GM18858 (cell line): ENCODE measurements around the gene RPIA.

ENCODE experiments used
- ATAC-seq: cut with Tn5 transposase; IDR thresholded peaks from one replicate; pipeline ENCODE4 v1.9.1; 2021; ENCODE audit not compliant: unreplicated experiment

The RPIA gene

DNA sequence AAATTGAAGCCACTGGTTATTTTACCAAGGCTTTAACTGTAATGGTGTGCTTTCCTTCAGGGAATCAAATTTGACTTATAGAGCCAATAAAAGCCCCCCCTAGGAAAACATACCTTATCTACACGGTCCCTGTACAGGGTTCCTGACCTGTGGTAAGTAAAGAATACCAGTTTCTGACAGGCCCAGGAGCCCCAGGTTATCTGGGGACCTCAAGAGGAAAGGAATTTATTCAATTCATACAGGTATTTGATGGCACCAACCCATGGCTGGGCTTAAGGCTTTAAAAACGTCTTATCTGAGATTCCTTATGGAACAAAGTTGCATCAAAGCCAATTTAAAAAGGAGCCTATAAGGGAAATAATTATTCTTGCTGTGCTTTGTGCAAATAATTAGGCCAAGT is 7.0 kb upstream of the RPIA start:
- ATAC-seq, result no peak

DNA sequence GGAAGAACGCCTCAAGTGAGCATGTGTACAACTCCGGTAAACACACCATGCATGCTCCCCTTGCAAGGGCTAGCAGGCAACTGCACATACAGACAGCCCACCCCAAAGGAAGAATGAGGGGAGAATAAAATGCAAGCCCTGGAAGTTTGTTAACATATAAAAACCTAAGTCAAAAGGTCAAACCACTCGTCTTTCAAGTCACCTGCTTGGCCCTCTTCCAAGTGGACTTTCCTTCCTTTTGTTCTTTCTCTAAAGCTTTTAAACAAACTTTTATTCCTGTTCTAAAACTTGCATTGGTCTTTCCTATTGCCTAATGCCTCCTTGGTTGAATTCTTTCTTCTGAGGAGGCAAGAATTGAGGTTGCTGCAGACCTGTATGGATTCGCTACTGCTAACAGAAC is 5.2 kb upstream of the RPIA start:
- ATAC-seq, result no peak

DNA sequence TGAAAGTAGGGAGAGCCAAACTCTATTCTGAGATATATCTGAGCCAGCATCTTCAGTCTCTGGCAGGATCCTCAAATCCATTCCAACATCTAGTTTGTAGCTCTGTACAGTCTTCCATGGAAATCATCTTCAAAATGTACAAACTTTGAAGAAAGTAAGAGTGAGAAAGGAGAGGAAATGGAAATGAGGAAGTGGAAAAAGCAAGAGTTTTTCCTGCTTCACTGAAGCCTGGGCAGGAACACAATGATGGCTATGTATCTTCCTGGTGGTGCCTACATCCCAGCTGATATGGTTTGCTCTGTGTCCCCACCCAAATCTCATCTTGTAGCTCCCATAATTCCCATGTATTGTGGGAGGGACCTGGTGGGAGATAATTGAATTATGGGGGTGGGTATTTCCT is 4.1 kb upstream of the RPIA start:
- ATAC-seq, result no peak

DNA sequence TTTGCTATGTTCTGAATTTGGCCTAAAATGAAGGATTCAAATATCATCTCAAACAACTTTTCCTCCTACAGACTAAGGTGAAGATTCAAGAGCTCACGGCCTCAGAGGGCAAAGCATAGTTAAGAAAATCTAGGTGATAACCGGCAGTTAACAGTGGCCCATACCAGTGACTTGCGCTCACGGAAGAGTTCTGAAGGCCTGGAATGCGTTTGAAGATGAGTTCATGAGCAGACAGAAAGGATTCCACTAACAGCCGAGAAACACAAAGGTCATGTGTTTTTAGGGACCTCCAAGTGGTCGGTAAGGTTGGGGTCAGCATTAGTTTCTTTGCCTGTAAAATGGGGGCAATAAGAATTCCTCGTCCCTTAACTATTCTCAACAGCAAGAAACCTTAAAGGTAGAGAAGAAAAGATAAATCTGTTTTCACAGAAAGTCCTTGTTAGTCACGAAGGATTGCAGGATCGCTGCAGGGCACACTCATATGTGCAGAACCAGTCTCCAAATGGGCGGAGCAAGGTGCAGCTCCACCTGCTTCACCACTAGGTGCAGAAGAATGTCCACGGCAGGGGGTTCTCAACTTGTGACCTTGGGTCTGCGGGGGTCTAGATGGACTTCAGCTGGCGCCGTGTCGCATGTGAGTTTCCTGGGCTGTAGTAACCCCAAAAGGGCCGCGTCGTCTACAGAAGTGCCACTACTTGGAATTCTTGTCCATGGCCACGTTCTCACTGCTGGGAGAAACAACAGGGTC is 708 bp upstream of the RPIA start:
- no peak for ATAC-seq

DNA sequence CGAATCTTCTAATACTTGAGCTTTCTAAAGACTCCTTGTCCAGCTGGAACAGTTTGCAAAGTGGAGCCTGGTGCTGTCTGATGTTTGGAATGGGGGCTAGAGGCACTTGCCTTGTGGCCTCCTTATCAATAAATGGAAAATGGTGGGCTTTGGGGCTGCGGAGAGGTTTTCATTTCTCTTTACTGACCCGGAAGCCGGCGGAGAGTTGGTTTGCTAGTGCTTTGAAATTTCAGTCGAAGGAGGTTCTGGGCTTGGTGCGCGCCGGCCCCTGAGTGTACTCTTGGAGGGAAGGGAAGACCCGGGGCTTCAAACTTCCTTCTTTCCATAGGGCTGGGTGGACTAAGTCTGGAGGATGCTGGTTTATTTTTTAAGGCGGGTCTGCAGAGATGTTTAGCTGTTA is 714 bp downstream of the RPIA start:
- no peak for ATAC-seq

DNA sequence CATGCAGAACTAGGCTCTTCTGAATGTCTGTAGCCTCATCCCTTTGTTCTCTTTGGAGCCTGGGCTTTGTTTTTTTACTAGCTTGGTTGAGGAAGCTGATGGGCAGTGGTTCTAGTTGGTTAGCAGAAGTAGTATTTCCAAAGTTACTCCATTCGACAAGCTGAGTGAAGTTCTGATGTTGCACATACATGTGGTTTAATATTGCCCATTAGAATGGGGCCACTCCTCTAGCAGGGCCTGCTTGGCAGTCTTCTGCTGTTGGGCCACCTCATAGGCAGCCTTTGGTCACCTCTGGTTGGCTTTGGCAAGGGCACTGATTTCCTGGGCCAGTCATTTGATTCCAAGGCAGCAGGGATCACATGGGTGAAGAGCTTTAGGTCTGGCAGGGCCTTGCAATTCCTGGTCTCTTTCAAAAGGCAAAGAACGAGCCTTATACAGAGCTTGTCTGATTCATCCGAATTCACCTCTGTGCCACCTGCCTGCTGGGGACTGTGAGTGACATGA is 2.5 kb downstream of the RPIA start:
- ATAC-seq, result no peak

DNA sequence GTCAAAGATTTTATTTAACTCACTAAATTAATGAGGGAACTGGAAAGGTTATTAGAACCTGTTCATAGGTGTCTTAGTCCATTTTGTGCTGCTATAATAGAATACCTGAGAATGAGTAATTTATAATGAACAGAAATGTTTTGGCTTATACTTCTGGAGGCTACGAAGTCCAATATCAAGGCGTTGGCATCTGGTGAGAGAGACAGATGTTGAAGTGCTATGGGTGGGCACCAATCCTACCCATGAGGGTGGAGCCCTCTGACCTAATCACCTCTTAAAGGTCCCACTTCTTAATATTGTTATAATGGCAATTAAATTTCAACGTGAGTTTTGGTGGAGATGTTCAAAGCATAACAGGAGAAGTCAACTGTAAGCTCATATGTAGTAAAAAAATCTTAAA is 5.1 kb downstream of the RPIA start:
- no peak for ATAC-seq

DNA sequence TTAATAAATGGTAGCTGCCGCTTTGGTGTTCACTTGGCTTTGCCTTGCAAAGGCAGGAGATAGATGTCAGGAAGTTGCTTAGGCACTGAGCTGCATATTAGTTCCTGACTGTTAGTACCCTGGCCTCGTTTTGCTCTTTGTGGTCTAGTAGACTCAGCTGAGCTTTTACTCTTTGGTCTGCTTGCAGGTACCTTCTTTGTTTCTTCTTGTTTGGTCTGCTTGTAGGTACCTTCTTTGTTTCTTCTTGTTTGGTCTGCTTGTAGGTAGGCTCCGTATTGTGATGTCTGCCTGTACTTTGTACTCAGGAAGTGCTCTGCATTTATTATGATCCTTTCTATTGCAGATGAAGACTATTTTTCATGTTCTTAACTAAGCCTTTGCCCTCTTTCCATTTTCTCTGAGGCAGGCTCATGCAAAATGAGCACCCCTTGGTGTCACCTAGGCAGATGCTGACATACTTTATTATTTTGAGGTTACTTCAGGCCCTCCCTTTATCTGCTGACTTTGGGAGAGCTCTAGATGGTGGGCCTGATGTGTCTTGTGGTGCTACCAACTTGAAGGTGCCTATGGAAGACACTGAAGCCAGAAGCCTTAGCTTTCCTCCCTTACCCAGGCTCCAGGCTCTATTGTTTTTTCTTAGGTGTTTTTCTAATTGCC is 6.0 kb downstream of the RPIA start:
- ATAC-seq, result no peak

DNA sequence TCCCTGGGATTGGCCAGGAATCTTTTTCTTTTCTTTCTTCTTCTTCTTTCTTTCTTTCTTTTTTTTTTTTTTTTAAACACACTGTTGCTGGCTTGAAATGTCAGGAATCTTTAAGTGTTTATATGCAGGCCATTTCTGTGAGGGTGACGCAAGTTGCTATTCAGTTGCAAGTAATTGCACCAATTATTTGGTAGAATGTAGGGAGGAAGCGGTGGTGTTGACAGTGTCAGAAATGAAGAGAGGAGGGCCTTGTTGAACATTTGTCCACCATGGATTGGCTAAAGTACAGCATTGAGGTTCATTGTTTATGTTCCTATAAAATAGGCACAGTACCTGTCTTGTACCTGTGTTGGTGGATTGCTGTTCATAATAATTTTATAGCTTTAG is 6.5 kb downstream of the RPIA start:
- ATAC-seq, result no peak

DNA sequence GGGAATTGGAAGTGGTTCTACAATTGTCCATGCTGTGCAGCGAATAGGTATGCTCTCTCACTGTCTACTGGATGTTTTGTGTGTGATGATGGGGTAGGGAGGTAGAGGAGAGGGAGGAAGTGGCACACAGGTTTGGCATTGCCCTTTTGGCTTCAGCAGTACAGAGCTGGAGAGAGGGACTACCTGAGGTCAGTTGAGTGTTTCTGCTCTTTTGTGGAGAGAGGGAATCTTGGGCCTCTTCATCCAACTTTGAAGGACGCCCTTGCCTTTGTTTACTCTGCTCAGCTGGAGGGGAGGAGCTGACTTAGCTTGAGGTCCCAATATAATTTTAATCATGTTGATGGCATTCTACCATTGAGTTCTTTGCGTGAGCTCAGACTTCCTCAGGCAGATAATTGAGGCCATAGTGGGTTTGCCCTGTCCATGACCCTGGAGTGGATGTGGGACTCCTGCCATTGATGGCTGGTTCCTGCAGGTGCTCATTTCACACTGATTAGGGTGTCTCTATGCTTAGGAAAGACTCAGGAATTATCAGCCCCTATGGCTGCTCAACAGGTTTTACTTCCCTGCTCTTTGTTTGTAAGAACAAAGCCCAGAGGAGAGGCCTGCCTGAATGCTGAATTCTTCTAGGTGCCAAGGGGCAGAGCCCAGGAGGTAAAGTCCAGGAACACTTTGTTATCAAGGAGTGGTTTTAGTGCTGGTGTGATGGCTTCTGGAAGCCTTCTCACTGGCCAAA is 7.2 kb downstream of the RPIA start:
- no peak for ATAC-seq

DNA sequence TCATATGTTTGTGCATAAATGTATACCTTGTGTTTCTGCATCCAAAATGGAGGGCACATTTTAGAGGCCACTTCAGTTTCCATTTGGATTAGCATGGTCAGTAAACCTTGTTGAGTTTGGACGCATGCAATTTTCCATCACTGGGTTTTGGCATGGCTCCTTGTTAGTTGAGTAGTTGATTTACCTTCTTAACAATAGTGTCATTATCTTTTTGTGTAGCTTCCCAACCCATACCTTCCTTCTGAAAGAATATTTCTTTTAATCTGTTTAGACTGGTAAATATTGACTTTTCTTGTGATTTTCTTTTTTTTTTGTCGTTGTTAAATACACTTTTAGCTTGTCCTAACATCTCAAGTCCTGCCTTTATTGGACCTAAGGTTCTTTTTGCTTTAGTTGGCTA is 15.5 kb downstream of the RPIA start:
- ATAC-seq, result no peak

DNA sequence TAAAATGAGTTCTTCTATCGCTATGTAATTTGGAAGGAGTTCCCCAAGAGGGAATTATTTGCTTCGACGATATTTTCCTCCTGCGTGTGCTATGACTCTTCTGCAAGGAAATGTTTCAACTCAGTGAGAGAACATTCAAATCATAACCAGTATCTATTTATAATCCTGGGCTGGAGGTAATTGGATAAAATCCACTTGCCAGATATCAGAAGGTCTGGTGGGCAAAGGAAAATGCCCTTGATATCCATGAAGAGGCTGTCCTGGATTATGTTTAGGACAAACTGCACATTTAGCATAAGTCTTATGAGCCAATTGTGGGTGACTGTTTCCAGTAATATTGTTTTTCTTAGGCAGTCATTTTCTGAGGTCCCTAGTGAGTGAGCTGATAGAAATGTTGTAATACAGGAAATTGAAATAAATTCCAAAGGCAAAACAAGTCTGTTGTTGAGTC is 17.7 kb downstream of the RPIA start:
- no peak for ATAC-seq

DNA sequence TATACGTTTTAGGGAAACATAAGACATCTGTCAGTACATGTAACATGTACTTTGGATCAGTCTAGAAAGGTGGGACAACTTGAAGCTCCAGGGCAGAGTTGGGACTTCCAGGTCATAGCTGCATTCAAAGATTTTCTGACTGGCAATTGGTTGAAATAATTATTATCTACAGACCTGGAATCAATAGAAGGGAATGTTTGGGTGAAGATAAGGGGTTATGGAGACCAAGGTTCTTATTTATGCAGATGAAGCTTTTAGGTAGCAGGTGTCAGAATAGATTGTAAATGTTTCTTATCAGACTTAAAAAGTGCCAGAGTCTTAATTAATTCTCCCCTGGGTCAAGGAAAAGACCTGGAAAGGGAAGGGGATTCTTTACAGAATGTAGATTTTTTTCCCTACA is 19.8 kb downstream of the RPIA start:
- ATAC-seq, result no peak

DNA sequence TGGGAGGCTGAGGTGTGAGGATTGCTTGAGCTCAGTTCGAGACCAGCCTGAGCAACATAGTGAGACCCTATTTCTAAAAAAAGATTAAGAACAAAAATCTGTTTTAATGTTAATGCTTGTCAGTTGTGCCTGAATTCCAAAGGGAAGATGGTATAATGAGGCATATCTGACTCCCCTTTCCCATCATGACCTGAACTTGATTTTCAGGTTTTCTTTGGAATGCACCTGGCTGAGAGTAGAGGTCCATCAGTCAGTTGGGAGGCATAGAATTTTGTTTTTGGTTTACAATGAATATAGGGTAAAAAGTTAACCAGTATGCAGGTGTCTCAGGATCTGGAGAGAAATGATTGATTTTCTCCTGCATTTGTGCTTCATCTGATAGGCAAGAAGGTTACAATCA is 20.4 kb downstream of the RPIA start:
- no peak for ATAC-seq

DNA sequence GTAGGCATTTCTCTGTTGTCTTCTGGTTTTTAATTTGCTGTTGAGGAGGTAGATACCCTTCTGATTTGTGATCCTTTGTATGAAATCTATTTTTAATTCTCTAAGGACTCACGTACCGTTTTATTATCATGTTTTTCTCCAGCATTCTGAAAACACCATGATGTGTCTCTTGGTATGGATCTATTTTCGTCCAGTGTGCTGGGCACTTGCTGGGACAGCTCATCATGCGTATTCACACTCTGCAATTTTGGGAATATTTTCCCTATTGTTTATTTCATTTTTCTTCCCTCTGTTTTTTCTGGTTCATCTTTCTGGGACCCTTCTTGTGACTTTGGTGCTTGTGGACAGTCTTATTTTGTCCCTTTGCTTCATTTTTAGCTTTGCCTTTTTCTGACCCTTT is 21.9 kb downstream of the RPIA start:
- ATAC-seq, result no peak

DNA sequence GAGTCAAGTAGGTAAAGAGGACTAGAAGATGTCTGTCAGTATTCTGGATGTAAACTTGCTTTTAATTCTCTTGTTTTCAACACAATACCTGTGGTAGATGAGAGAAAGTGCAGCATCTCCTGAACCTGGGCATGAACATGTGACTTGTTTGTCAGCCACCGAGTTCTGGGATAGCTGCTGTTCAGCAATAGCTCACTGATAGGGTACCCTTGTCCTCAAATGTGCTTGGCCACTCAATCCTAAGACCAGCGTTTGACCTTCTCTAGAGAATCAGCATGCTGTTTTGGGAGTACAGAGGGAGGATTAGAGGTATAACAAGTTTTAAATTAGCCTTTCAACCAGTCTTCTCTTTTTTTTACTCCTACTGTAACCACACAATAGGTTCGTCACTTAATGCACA is 23.2 kb downstream of the RPIA start:
- no peak for ATAC-seq

DNA sequence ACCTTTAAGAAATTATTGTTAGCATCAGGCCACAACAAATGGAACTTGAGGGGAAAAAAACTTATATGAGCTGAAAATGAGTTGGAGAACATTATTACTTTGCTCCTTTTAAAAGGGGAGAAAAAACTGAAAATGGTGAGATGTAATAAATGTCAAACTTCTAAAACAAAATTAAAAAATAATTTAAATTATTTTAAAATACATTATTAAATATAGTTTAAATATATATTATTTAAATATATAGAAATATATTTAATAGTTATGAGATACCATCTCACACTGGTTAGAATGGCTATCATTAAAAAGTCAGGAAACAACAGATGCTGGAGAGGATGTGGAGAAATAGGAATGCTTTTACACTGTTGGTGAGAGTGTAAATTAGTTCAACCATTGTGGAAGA is 28.9 kb downstream of the RPIA start:
- no peak for ATAC-seq

DNA sequence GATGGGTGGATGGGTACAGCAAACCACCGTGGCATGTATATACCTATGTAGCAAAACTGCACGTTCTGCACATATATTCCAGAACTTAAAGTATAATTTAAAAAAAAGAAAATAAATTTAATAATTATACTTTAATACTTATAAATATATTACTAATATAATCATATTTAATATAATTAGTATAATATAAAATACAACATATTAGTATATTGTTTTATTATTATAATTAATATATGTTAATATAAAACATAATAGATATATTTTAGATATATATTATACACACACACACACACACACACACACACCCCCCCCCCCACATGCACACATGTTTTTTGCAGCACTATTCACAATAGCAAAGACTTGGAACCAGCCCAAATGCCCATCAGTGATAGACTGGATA is 29.8 kb downstream of the RPIA start:
- ATAC-seq, result no peak

DNA sequence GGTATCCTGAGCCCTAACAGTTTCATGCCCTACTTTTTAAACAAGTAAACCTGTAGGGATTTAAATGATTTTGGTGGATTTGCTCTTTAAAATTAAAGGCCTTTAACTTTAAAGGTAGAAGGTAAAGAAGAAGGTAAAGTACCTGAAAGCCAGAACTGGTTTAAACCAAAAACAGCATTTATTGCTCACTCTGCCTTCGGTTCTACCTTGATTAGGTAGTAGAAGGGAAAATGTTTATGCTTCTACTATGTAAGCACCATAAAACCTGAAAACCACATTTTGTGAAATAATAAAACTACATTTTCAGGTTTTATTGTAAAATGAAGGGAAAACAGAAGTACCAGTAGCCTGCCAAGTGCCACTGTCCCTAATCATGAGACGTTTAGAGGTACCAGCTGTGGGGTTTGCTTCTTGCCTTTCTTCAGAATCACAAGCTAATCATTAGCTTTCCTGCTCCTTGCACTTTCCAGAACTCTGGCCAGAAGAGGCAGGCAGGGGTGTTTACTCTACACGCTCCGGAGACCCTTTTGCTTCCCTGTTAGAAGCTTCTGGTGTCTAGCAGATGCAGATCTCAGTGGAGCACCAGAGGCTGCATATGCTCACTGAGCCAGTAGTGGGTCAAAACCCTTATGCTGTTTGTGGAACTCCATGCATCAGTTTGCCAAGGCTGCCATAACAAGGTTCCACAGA is 33.3 kb downstream of the RPIA start:
- ATAC-seq, result no peak

DNA sequence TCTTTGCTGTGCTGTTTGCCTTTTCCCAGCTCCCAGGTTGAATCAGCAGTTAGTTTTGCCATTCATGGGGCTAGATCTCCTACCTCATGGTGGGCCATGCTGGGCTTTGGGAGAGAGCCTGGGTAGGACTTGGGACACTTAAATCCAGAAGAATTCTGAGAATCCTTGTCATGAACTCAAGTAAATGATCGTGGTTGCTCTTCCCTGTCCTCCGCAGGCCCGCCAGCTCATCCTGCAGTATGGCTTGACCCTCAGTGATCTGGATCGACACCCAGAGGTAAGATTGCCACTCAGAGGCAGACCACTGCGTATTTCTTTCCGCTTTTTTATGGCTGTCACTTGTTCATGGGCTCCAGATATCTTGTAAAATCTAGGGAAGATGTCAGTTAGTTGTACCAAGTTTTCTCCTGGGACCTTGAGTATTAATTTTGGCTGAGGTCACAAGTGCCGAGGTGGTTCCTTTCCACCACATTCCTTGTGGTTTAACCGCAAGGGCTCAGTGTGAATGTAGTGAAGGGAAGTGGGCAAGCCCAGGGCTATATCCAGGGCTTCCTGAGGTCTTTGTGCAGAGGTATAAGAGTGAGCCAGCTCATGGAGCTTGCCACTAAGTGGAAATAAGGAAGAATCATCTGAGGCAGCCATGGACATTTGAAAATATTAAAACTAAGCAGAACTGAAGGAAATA is 37.7 kb downstream of the RPIA start:
- ATAC-seq, result no peak
